GM19240 (cell line): ENCODE measurements around the gene GJB4.
"Not testable (repeated sequence)": the region's sequence is repeated elsewhere in the genome, so short reads cannot be mapped to it uniquely, and the experiment has no call there.

Experiments
- DNase-seq: peaks from one replicate; pipeline ENCODE4 v3.0.0; 2011; ENCODE audit warnings: low spot score; ENCODE audit not compliant: insufficient read length

The GJB4 gene

GRCh38 chr1:34759503-34760357 is at the start of gene GJB4:
GJB4 (plus strand) TSS chr1:34759740; CDS start chr1:34761255, 1,515 bp downstream.
- no peak for DNase-seq

- no peak for DNase-seq
These were observed 48.7 kb upstream of the GJB4 start for GRCh38 chr1:34710812-34711211.

- no peak for DNase-seq
These were observed 48.1 kb upstream of the GJB4 start for GRCh38 chr1:34711485-34711884.

GRCh38 chr1:34712007-34712688 is 47.4 kb upstream of the GJB4 start:
- no peak for DNase-seq

GRCh38 chr1:34713443-34713842 is 46.1 kb upstream of the GJB4 start:
- DNase-seq: no peak

- DNase-seq: no peak
These were observed 45.2 kb upstream of the GJB4 start for GRCh38 chr1:34714386-34714785.

GRCh38 chr1:34715139-34715538 is 44.4 kb upstream of the GJB4 start:
- DNase-seq: no peak

GRCh38 chr1:34721241-34721640 is 38.3 kb upstream of the GJB4 start:
- no peak for DNase-seq

- no peak for DNase-seq
These were observed 37.7 kb upstream of the GJB4 start for GRCh38 chr1:34721646-34722355.

- no peak for DNase-seq
These were observed 32.7 kb upstream of the GJB4 start for GRCh38 chr1:34726861-34727260.

GRCh38 chr1:34730485-34730884 is 29.1 kb upstream of the GJB4 start:
- DNase-seq: no peak

GRCh38 chr1:34732831-34733230 is 26.7 kb upstream of the GJB4 start:
- not testable (repeated sequence) for DNase-seq

GRCh38 chr1:34736692-34737091 is 22.8 kb upstream of the GJB4 start:
- DNase-seq: no peak

- not testable (repeated sequence) for DNase-seq
These were observed 22.3 kb upstream of the GJB4 start for GRCh38 chr1:34737236-34737635.

GRCh38 chr1:34739613-34740012 is 19.9 kb upstream of the GJB4 start:
- DNase-seq: no peak

GRCh38 chr1:34740161-34740868 is 19.2 kb upstream of the GJB4 start:
- no peak for DNase-seq

- DNase-seq: peak; percentile 95
These were observed 16.8 kb upstream of the GJB4 start for GRCh38 chr1:34742667-34743270.

GRCh38 chr1:34743775-34744174 is 15.8 kb upstream of the GJB4 start:
- no peak for DNase-seq

- DNase-seq: no peak
These were observed 14.7 kb upstream of the GJB4 start for GRCh38 chr1:34744851-34745250.

- no peak for DNase-seq
These were observed 13.9 kb upstream of the GJB4 start for GRCh38 chr1:34745666-34746065.

GRCh38 chr1:34746101-34746500 is 13.4 kb upstream of the GJB4 start:
- no peak for DNase-seq
